HepG2 (cell line): Measurements from ENCODE around the gene BPIFA1. TPM values are rescaled to one million over a fixed set of nuclear protein-coding genes. Genes with fewer than 3 reads are reported as not detected.

ENCODE experiments used
- ARID5B ChIP-seq: IDR thresholded peaks from 2 replicates; pipeline ENCODE4 v1.4.0; 2020; ENCODE audit warnings: mild to moderate bottlenecking, missing genetic modification reagents
- ASH2L ChIP-seq: fragments of 300-600, 200-600 bp; sonication (generic); IDR thresholded peaks from 2 replicates; pipeline ENCODE4 v1.7.0; 2017; ENCODE audit warnings: low read depth, mild to moderate bottlenecking, moderate library complexity, mixed read lengths, low read length; ENCODE audit not compliant: insufficient read length
- ATM ChIP-seq: fragments of 450-650 bp; IDR thresholded peaks from 2 replicates; pipeline ENCODE4 v1.7.1; 2017; ENCODE audit warnings: mild to moderate bottlenecking, borderline replicate concordance
- BCL3 ChIP-seq: sonication (generic); formaldehyde crosslinking; IDR thresholded peaks from 2 replicates; pipeline ENCODE4 v1.5.1; 2020; ENCODE audit warnings: mild to moderate bottlenecking, missing genetic modification reagents, moderate library complexity
- ELF3 ChIP-seq: IDR thresholded peaks from 2 replicates; pipeline ENCODE4 v1.6.1; 2016; ENCODE audit warnings: missing genetic modification reagents, missing compliant biosample characterization
- ERF ChIP-seq: IDR thresholded peaks from 2 replicates; pipeline ENCODE4 v1.6.1; 2018; ENCODE audit warnings: missing biosample characterization, missing genetic modification reagents
- GMEB2 ChIP-seq: IDR thresholded peaks from 2 replicates; pipeline ENCODE4 v1.6.1; 2016; ENCODE audit warnings: missing biosample characterization, missing genetic modification reagents, low read depth
- HNF1B ChIP-seq: sonication (generic); formaldehyde crosslinking; IDR thresholded peaks from 2 replicates; pipeline ENCODE4 v1.5.1; 2020; ENCODE audit warnings: mild to moderate bottlenecking, moderate library complexity, missing genetic modification reagents
- HOMEZ ChIP-seq: IDR thresholded peaks from 2 replicates; pipeline ENCODE4 v1.6.1; 2016; ENCODE audit warnings: low read depth
- JARID2 ChIP-seq: sonication (generic); formaldehyde crosslinking; IDR thresholded peaks from 2 replicates; pipeline ENCODE4 v1.8.1; 2023; ENCODE audit warnings: missing genetic modification reagents, inconsistent platforms; ENCODE audit not compliant: insufficient replicate concordance
- KDM2A ChIP-seq: sonication (generic); formaldehyde crosslinking; IDR thresholded peaks from 2 replicates; pipeline ENCODE4 v1.4.0; 2020; ENCODE audit warnings: low read depth, missing genetic modification reagents, borderline replicate concordance
- MIER3 ChIP-seq: IDR thresholded peaks from 2 replicates; pipeline ENCODE4 v1.6.1; 2016; ENCODE audit warnings: missing compliant biosample characterization, borderline replicate concordance
- MIXL1 ChIP-seq: IDR thresholded peaks from 2 replicates; pipeline ENCODE4 v1.6.1; 2016
- PPARG ChIP-seq: conservative IDR thresholded peaks from 2 replicates; pipeline ENCODE4 v1.6.1; 2016; ENCODE audit warnings: missing biosample characterization, missing genetic modification reagents
- RELA ChIP-seq: sonication (generic); formaldehyde crosslinking; IDR thresholded peaks from 2 replicates; pipeline ENCODE4 v1.4.0; 2020; ENCODE audit warnings: missing genetic modification reagents
- SALL1 ChIP-seq: sonication (generic); formaldehyde crosslinking; IDR thresholded peaks from 2 replicates; pipeline ENCODE4 v1.8.0; 2022; ENCODE audit warnings: mild to moderate bottlenecking, missing genetic modification reagents
- SNAPC2 ChIP-seq: sonication (generic); formaldehyde crosslinking; IDR thresholded peaks from 2 replicates; pipeline ENCODE4 v1.8.1; 2022; ENCODE audit warnings: mild to moderate bottlenecking, missing genetic modification reagents
- YY1 ChIP-seq: IDR thresholded peaks from 2 replicates; pipeline ENCODE4 v1.6.1; 2011; ENCODE audit warnings: low read length, low read depth, moderate library complexity, mild to moderate bottlenecking; ENCODE audit not compliant: insufficient read depth, insufficient replicate concordance
- ZMYM3 ChIP-seq: sonication (generic); formaldehyde crosslinking; IDR thresholded peaks from 2 replicates; pipeline ENCODE4 v1.5.1; 2020; ENCODE audit warnings: mild to moderate bottlenecking, missing genetic modification reagents
- ZMYM4 ChIP-seq: sonication (generic); formaldehyde crosslinking; IDR thresholded peaks from 2 replicates; pipeline ENCODE4 v1.8.1; 2023; ENCODE audit warnings: mild to moderate bottlenecking, missing genetic modification reagents
- ZNF143 ChIP-seq: sonication (generic); formaldehyde crosslinking; IDR thresholded peaks from 2 replicates; pipeline ENCODE4 v1.4.0; 2020; ENCODE audit warnings: missing genetic modification reagents
- polyA plus RNA-seq, 8 experiments: library from polyadenylated mRNA; depleted of rRNA in 3 of 8; stranded (reverse) in 7 of 8; unstranded in 1 of 8; fragments of >200 nt; fragmentation: Illumina TruSeq in 4 of 8; extraction: Trizol in 4 of 8; gene quantifications; 2 replicates each; pipeline versions ENCODE4 v1.2.1 to v1.2.3, GENCODE V29; 2011 to 2016; ENCODE audit warnings: low read depth in 4 of 8, missing spikeins in 1 of 8, mixed read lengths in 1 of 8; ENCODE audit not compliant: insufficient read depth in 1 of 8
- total RNA-seq, 5 experiments: library from RNA; depleted of rRNA; stranded (reverse); fragments of >200 nt; fragmentation: Illumina TruSeq; extraction: Trizol; gene quantifications; 2 replicates each; pipeline ENCODE4 v1.2.3, GENCODE V29; 2016; ENCODE audit warnings: low read depth in 1 of 5

The BPIFA1 gene
- total and polyA plus RNA-seq, 2 of the 13 experiments (the other 11 are each of a cell fraction or from before 2014, with no cell fraction given) = not detected

- TF ChIP-seq GMEB2 (CRISPR knock-in tag) (no peak), ARID5B (CRISPR knock-in tag) (peak; percentile 64), ELF3 (CRISPR knock-in tag) (peak; percentile 81), YY1 (peak; percentile 45), ZMYM4 (CRISPR knock-in tag) (peak; percentile 31; the same call in 1 of the 2 replicates), KDM2A (peak; percentile 61; the same call in 1 of the 2 replicates), ZNF143 (no peak), SNAPC2 (CRISPR knock-in tag) (0 out of 2 replicates have a peak, but pooled peaks have one; percentile 45), ERF (CRISPR knock-in tag) (peak; percentile 93), SALL1 (CRISPR knock-in tag) (peak; percentile 60), PPARG (CRISPR knock-in tag) (peak; percentile 35; the same call in 1 of the 2 replicates), JARID2 (CRISPR knock-in tag) (peak; percentile 36), HNF1B (CRISPR knock-in tag) (no peak), ASH2L (peak; percentile 24), HOMEZ (peak; percentile 48; the same call in 1 of the 2 replicates), MIER3 (peak; percentile 76; the same call in 1 of the 2 replicates), ATM (no peak), BCL3 (CRISPR knock-in tag) (0 out of 2 replicates have a peak, but pooled peaks have one; percentile 53), ZMYM3 (CRISPR knock-in tag) (no peak), RELA (CRISPR knock-in tag) (0 out of 2 replicates have a peak, but pooled peaks have one; percentile 51), MIXL1 (peak; percentile 62; the same call in 1 of the 2 replicates)
These were observed 26.9 kb downstream of the BPIFA1 start (continued) for GRCh38 chr20:33262658-33263065.
